Measurements from ENCODE around the gene DSCAML1.
"Not testable (repeated sequence)": the region's sequence is repeated elsewhere in the genome, so short reads cannot be mapped to it uniquely, and the experiment has no call there.

Gene DSCAML1

GRCh38 chr11:117458275-117459122 lies 338.5 kb downstream of the DSCAML1 start:
- DNase-seq = no peak

- DNase-seq = no peak
These were observed 339.2 kb downstream of the DSCAML1 start for GRCh38 chr11:117457835-117458234.

GRCh38 chr11:117457031-117457785 lies 339.8 kb downstream of the DSCAML1 start:
- no peak for DNase-seq

GRCh38 chr11:117456721-117457029 lies 340.3 kb downstream of the DSCAML1 start:
- DNase-seq = not testable (repeated sequence)

- no peak for DNase-seq
These were observed 340.8 kb downstream of the DSCAML1 start for GRCh38 chr11:117456027-117456720.

- DNase-seq = no peak
These were observed 342.5 kb downstream of the DSCAML1 start for GRCh38 chr11:117454564-117454917.

- no peak for DNase-seq
These were observed 343.0 kb downstream of the DSCAML1 start for GRCh38 chr11:117453886-117454563.

GRCh38 chr11:117449111-117449693 lies 347.8 kb downstream of the DSCAML1 start:
- no peak for DNase-seq

- DNase-seq = peak; percentile 30
These were observed 352.0 kb downstream of the DSCAML1 start for GRCh38 chr11:117444711-117445658.

GRCh38 chr11:117444256-117444655 lies 352.8 kb downstream of the DSCAML1 start:
- no peak for DNase-seq

GRCh38 chr11:117443266-117444186 lies 353.5 kb downstream of the DSCAML1 start:
- peak; percentile 76 for DNase-seq

- no peak for DNase-seq
These were observed 354.2 kb downstream of the DSCAML1 start for GRCh38 chr11:117442869-117443239.

- no peak for DNase-seq
These were observed 354.8 kb downstream of the DSCAML1 start for GRCh38 chr11:117442049-117442868.

GRCh38 chr11:117441146-117441975 lies 355.7 kb downstream of the DSCAML1 start:
- no peak for DNase-seq

- no peak for DNase-seq
These were observed 356.8 kb downstream of the DSCAML1 start for GRCh38 chr11:117440258-117440657.

GRCh38 chr11:117439256-117439655 lies 357.8 kb downstream of the DSCAML1 start:
- DNase-seq = no peak

- no peak for DNase-seq
These were observed 358.5 kb downstream of the DSCAML1 start for GRCh38 chr11:117438371-117439000.

GRCh38 chr11:117437791-117438130 lies 359.3 kb downstream of the DSCAML1 start:
- no peak for DNase-seq
